ENCODE data around the gene FKBP4. TPM values are rescaled to one million over a fixed set of nuclear protein-coding genes. Genes with fewer than 3 reads are reported as not detected.
A peak's percentile ranks its signal among the peaks of the same experiment; 100 is the strongest.

Gene FKBP4
- total RNA-seq, 4 donors from 2014 or later = 28.7 to 53.3 (median 36.7) TPM

DNA sequence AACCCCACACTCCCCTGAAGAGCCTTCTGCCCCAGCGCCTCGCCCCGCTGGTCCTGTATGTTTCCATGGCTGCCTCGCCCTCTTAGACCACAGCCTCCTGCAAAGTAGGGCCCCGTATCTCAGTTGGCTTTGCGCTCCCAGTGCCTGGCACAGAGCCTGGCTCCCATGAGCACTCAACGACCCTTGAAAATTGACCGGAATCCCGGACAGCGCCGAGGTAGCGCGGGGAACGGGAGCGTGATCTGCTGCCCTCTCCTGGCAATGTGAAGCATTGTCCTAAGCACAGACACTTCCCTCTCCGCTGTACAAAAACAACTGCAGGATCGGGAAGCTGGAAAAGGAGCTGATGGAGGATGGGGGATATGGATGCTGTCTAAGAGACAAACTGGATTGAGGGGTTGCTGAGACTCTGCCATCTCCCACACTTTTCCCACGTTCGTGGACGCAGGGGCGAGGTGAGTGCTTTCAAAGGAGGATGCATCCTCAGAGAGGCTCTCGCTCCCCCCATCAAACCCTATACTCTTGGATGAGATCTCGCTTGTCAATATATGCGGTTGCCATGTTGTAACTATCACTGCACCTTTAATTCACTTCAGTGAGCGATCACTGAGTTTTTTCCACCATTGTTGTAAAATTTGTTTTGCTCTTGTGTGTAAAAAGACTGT lies 10.7 kb upstream of the FKBP4 start:
- H3K4me1 ChIP-seq = peaks cover 0 to 11% (median 10%) of the 10 kb centered on the region in 4 donors
- H3K36me3 ChIP-seq = no peaks in the 10 kb centered on the region
- 15% methylated on average over 17 of the region's 25 CpGs for WGBS
- DNase-seq (ENCODE audit: extremely low spot score) = no peak
- peak overlapping the region; percentile 22 to 49 (median 37) for H3K4me3 ChIP-seq
- TF ChIP-seq EP300 (IDR thresholded peaks at IDR 0.05) = no peak
- TF ChIP-seq POLR2AphosphoS5 (IDR thresholded peaks at IDR 0.05) = peak in 1 of 2 donors; percentile 7
- TF ChIP-seq, protein P1, sequence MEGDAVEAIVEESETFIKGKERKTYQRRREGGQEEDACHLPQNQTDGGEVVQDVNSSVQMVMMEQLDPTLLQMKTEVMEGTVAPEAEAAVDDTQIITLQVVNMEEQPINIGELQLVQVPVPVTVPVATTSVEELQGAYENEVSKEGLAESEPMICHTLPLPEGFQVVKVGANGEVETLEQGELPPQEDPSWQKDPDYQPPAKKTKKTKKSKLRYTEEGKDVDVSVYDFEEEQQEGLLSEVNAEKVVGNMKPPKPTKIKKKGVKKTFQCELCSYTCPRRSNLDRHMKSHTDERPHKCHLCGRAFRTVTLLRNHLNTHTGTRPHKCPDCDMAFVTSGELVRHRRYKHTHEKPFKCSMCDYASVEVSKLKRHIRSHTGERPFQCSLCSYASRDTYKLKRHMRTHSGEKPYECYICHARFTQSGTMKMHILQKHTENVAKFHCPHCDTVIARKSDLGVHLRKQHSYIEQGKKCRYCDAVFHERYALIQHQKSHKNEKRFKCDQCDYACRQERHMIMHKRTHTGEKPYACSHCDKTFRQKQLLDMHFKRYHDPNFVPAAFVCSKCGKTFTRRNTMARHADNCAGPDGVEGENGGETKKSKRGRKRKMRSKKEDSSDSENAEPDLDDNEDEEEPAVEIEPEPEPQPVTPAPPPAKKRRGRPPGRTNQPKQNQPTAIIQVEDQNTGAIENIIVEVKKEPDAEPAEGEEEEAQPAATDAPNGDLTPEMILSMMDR (IDR thresholded peaks at IDR 0.05) = peak; percentile 77 to 96 (median 78)
- intact Hi-C loops (cut with DNase I) = loop anchor here (10.0 kb wide), 1 partner anchor 89 kb away; no protein-coding TSS in a partner anchor
- H3K27me3 ChIP-seq = peaks cover 0 to 19% (median 0%) of the 10 kb centered on the region in 4 donors
- H3K27ac ChIP-seq (replicated peaks in 1 of 4) = no peak overlapping the region
- H3K9me3 ChIP-seq = no peaks in the 10 kb centered on the region

DNA sequence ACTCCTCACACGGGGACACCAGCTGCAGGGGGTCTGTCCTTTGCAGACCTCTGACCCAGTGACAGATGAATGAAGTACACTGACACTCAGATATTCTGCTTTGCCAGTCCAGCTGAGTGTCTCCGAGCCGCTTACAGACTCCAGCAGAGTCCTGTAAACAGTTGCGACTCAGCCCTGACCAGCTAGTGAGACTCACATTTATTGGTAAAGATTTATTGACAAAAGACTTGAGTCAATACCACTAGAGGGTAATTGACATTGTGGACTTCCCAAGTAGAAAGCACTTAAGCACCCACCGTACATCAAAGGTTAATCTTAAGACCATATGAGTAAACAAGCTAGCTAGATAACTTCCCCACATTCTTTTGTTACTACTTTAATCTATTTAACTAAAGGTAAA lies 9.8 kb upstream of the FKBP4 start:
- intact Hi-C loops (cut with DNase I) = loop anchor here (10.0 kb wide), 1 partner anchor 90 kb away; no protein-coding TSS in a partner anchor
- no peak overlapping the region for H3K4me3 ChIP-seq
- TF ChIP-seq EP300 (IDR thresholded peaks at IDR 0.05) (no peak), POLR2A (IDR thresholded peaks at IDR 0.05; ENCODE audit: low read depth) (no peak), POLR2AphosphoS5 (IDR thresholded peaks at IDR 0.05) (no peak)
- TF ChIP-seq, protein P1 (IDR thresholded peaks at IDR 0.05) = no peak
- 78% methylated on average over 5 of the region's 5 CpGs for WGBS
- H3K27ac ChIP-seq (replicated peaks in 1 of 4) = no peak overlapping the region
- H3K4me1 ChIP-seq = peaks cover 0 to 11% (median 10%) of the 10 kb centered on the region in 4 donors
- peaks cover 0 to 19% (median 0%) of the 10 kb centered on the region in 4 donors for H3K27me3 ChIP-seq
- H3K36me3 ChIP-seq = no peaks in the 10 kb centered on the region
- no peaks in the 10 kb centered on the region for H3K9me3 ChIP-seq
- DNase-seq (ENCODE audit: extremely low spot score) = no peak

GRCh38 chr12:2791089-2791488 lies 3.7 kb upstream of the FKBP4 start:
- TF ChIP-seq POLR2A (IDR thresholded peaks at IDR 0.05; ENCODE audit: low read depth) (no peak), EP300 (IDR thresholded peaks at IDR 0.05) (no peak), POLR2AphosphoS5 (IDR thresholded peaks at IDR 0.05) (no peak)
- TF ChIP-seq, protein P1 (IDR thresholded peaks at IDR 0.05) = no peak
- intact Hi-C loops (cut with DNase I) = no loop called here

DNA sequence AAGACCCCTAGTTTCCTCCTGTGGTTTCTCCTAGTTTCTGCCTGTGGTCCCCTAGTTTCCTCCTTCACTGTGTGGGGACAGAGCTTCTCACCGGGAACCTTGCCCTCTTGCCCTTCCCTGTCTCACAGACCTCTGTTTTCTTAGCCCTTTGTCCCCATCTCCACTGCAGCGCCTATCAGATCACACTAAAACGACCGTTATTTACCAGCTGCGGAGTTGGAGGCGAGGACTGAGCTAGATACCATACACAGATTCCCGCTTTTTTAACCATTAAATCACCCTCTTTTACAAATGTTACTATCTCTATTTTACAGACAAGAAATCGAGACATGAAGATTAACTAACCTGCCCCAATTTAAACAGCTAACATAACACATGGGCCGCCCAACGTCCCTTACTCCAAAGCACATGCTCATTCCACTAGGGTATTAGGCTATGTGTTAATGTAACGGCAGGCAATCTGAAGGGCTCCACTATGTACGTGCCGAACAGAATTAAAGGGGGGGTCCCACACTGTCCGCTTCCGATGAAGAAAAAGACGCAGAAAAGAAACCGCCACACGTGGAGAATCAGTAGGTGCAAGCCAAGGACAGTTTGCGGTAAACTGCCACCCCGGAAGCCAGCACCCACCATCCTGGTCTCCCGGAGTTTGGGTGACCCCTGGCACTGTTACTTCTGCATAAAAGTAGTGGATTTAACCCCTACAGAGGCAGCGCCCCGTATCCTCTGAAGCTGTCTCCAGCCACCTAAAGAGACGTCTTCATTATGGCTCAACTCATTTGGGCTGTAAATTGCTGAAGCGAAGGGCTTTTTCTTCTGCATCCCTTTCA lies 1.9 kb upstream of the FKBP4 start:
- DNase-seq (ENCODE audit: extremely low spot score) = no peak
- TF ChIP-seq POLR2A (IDR thresholded peaks at IDR 0.05; ENCODE audit: low read depth) (no peak), POLR2AphosphoS5 (IDR thresholded peaks at IDR 0.05) (no peak), EP300 (IDR thresholded peaks at IDR 0.05) (no peak)
- TF ChIP-seq, protein P1 (IDR thresholded peaks at IDR 0.05) = no peak
- Histone ChIP-seq H3K36me3 (peaks cover 4 to 10% (median 8%) of the 10 kb centered on the region in 4 donors), H3K27ac (replicated peaks in 1 of 4) (no peak overlapping the region), H3K27me3 (no peaks in the 10 kb centered on the region), H3K4me3 (no peak overlapping the region), H3K4me1 (peaks cover 20 to 29% (median 27%) of the 10 kb centered on the region in 4 donors), H3K9me3 (no peaks in the 10 kb centered on the region)
- intact Hi-C loops (cut with DNase I) = no loop called here
- WGBS = 82% methylated on average over 24 of the region's 25 CpGs

More at GRCh38 chr12:2791089-2791488, 3.7 kb upstream of the FKBP4 start:
- WGBS = 78% methylated on average over 6 of the region's 6 CpGs
- no peak overlapping the region for H3K27ac ChIP-seq (replicated peaks in 1 of 4)
- peaks cover 2 to 11% (median 9%) of the 10 kb centered on the region in 4 donors for H3K4me1 ChIP-seq
- H3K27me3 ChIP-seq = no peaks in the 10 kb centered on the region
- no peaks in the 10 kb centered on the region for H3K36me3 ChIP-seq
- H3K4me3 ChIP-seq = no peak overlapping the region
- no peaks in the 10 kb centered on the region for H3K9me3 ChIP-seq
- no peak for DNase-seq (ENCODE audit: extremely low spot score)
